ENCODE measurements around the gene CEP112.

DNA sequence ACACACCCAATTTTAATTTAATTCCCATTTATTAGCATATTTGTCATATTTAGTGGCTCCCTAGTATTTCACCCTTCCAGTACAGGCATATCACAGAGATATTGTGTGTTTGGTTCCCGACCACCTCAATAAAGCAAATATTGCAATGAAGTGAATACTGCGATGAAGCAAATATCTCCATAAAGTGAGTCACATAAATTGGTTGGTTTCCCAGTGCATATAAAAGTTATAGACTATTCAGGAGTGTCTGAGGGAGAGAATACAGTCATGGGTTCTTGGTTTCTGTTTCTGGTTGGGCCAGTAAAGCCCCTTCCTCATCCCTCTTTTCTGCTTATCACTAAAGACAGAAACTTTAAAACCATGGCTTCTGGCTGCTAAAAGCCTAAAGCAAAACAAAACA, 335.1 kb downstream of the CEP112 start:
- TF ChIP-seq, protein P1, sequence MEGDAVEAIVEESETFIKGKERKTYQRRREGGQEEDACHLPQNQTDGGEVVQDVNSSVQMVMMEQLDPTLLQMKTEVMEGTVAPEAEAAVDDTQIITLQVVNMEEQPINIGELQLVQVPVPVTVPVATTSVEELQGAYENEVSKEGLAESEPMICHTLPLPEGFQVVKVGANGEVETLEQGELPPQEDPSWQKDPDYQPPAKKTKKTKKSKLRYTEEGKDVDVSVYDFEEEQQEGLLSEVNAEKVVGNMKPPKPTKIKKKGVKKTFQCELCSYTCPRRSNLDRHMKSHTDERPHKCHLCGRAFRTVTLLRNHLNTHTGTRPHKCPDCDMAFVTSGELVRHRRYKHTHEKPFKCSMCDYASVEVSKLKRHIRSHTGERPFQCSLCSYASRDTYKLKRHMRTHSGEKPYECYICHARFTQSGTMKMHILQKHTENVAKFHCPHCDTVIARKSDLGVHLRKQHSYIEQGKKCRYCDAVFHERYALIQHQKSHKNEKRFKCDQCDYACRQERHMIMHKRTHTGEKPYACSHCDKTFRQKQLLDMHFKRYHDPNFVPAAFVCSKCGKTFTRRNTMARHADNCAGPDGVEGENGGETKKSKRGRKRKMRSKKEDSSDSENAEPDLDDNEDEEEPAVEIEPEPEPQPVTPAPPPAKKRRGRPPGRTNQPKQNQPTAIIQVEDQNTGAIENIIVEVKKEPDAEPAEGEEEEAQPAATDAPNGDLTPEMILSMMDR (optimal IDR thresholded peaks at IDR 0.05 in 1 of 3, IDR thresholded peaks at IDR 0.05 in 1 of 3, conservative IDR thresholded peaks at IDR 0.05 in 1 of 3; ENCODE audit: extremely low read depth in 1 of 3, insufficient read depth in 2 of 3, low read length in 3 of 3): no peak
- no peak for TF ChIP-seq EZH2 (IDR thresholded peaks at IDR 0.05; ENCODE audit: low read length)

Data from keratinocyte (primary cell).